Astrocyte (in vitro differentiated cells and primary cell): ENCODE measurements around the gene TNFRSF8. TPM values are rescaled to one million over a fixed set of nuclear protein-coding genes. Genes with fewer than 3 reads are reported as not detected.

Experiments
- DNase-seq: peaks from one replicate; pipeline ENCODE4 v3.0.0-alpha.2; 2010; ENCODE audit warnings: low read depth
- FAIRE-seq: peaks from 2 replicates; lab custom pipeline; 2011; peaks lifted over from hg19 to GRCh38; lab: Jason Lieb, UNC
- H2AFZ ChIP-seq: 2 replicates; pipeline ENCODE4 v1.6.0; 2012; ENCODE audit warnings: low read depth, low read length, inconsistent platforms
- H3K27ac ChIP-seq: 2 replicates; pipeline ENCODE4 v1.5.1; 2011; ENCODE audit warnings: low read depth, low read length, inconsistent platforms
- H3K27me3 ChIP-seq: 2 replicates; pipeline ENCODE4 v1.6.0; 2011; ENCODE audit warnings: low read length, inconsistent platforms; ENCODE audit not compliant: insufficient read depth
- H3K36me3 ChIP-seq: 2 replicates; pipeline ENCODE4 v1.5.1; 2011; ENCODE audit warnings: low read length, inconsistent platforms; ENCODE audit not compliant: insufficient read depth
- H3K4me1 ChIP-seq: 2 replicates; pipeline ENCODE4 v1.5.1; 2011; ENCODE audit warnings: low read length, inconsistent platforms; ENCODE audit not compliant: insufficient read depth
- H3K4me2 ChIP-seq: 2 replicates; pipeline ENCODE4 v1.6.0; 2012; ENCODE audit warnings: low read length, inconsistent platforms
- H3K4me3 ChIP-seq: 2 replicates; pipeline ENCODE4 v1.5.1; 2011; ENCODE audit warnings: low read depth, mild to moderate bottlenecking, low read length, inconsistent platforms; ENCODE audit not compliant: insufficient read depth
- H3K79me2 ChIP-seq: 2 replicates; pipeline ENCODE4 v1.6.0; 2012; ENCODE audit warnings: mild to moderate bottlenecking, low read length, inconsistent platforms; ENCODE audit not compliant: insufficient read depth
- H3K9ac ChIP-seq: 2 replicates; pipeline ENCODE4 v1.6.0; 2012; ENCODE audit warnings: mild to moderate bottlenecking, low read length, inconsistent platforms
- H3K9me3 ChIP-seq: 2 replicates; pipeline ENCODE4 v1.5.1; 2012; ENCODE audit warnings: low read depth, mild to moderate bottlenecking, low read length, inconsistent platforms; ENCODE audit not compliant: insufficient read depth
- H4K20me1 ChIP-seq: 2 replicates; pipeline ENCODE4 v1.6.0; 2012; ENCODE audit warnings: low read length, inconsistent platforms; ENCODE audit not compliant: insufficient read depth
- H3K27ac Mint-ChIP-seq: one replicate; pipeline ENCODE4 v1.8.0; 2021; ENCODE audit warnings: mild to moderate bottlenecking, mixed read lengths; ENCODE audit not compliant: unreplicated experiment
- H3K27me3 Mint-ChIP-seq: one replicate; pipeline ENCODE4 v1.8.0; 2021; ENCODE audit warnings: low read depth, mixed read lengths; ENCODE audit not compliant: unreplicated experiment
- H3K36me3 Mint-ChIP-seq: one replicate; pipeline ENCODE4 v1.8.0; 2021; ENCODE audit warnings: low read depth, mixed read lengths; ENCODE audit not compliant: unreplicated experiment
- H3K4me1 Mint-ChIP-seq: one replicate; pipeline ENCODE4 v1.8.0; 2021; ENCODE audit warnings: low read depth, mixed read lengths; ENCODE audit not compliant: unreplicated experiment
- H3K4me3 Mint-ChIP-seq: one replicate; pipeline ENCODE4 v1.8.0; 2021; ENCODE audit warnings: mild to moderate bottlenecking, moderate library complexity, mixed read lengths; ENCODE audit not compliant: unreplicated experiment
- H3K9me3 Mint-ChIP-seq: one replicate; pipeline ENCODE4 v1.8.0; 2021; ENCODE audit warnings: mild to moderate bottlenecking, mixed read lengths; ENCODE audit not compliant: unreplicated experiment
- CTCF ChIP-seq: IDR thresholded peaks from 2 replicates; pipeline ENCODE4 v1.5.1; 2011; ENCODE audit warnings: low read depth, mild to moderate bottlenecking, inconsistent platforms, low read length, moderate library complexity; ENCODE audit not compliant: insufficient read depth
- EZH2 ChIP-seq: IDR thresholded peaks from 2 replicates; pipeline ENCODE4 v1.6.1; 2012; ENCODE audit warnings: mild to moderate bottlenecking, low read length, inconsistent platforms; ENCODE audit not compliant: insufficient read depth
- total RNA-seq: library from RNA; stranded (reverse); gene quantifications from 2 replicates; pipeline ENCODE4 v1.2.1, GENCODE V29; 2021

Gene TNFRSF8
- total RNA-seq, 1 donor from 2014 or later: 0.16 TPM

GRCh38 chr1:12112711-12113161, 49.6 kb downstream of the TNFRSF8 start:
- H3K79me2 ChIP-seq: no peaks in the 10 kb centered on the region
- H3K36me3 Mint-ChIP-seq: no peaks in the 10 kb centered on the region

GRCh38 chr1:12113433-12114339, 50.6 kb downstream of the TNFRSF8 start:
- H3K9me3 ChIP-seq: no peaks in the 10 kb centered on the region
- H3K9me3 Mint-ChIP-seq: peaks cover 3% of the 10 kb centered on the region
- no peaks in the 10 kb centered on the region for H3K4me1 Mint-ChIP-seq
- DNase-seq (peak; percentile 20), FAIRE-seq (no peak)
- H3K9ac ChIP-seq: no peak overlapping the region
- peaks cover 3% of the 10 kb centered on the region for H3K4me1 ChIP-seq
- H3K27ac ChIP-seq: no peak overlapping the region
- no peak overlapping the region for H3K4me3 ChIP-seq
- H3K4me2 ChIP-seq: no peak overlapping the region
- H3K27me3 ChIP-seq: peaks cover 6% of the 10 kb centered on the region
- H3K79me2 ChIP-seq: no peaks in the 10 kb centered on the region
- no peaks in the 10 kb centered on the region for H3K36me3 Mint-ChIP-seq
- TF ChIP-seq CTCF: no peak
- no peak for TF ChIP-seq EZH2
- H3K27ac Mint-ChIP-seq: no peak overlapping the region
- no peak overlapping the region for H3K4me3 Mint-ChIP-seq
- no peaks in the 10 kb centered on the region for H3K36me3 ChIP-seq
- no peaks in the 10 kb centered on the region for H4K20me1 ChIP-seq
- peaks cover 32% of the 10 kb centered on the region for H3K27me3 Mint-ChIP-seq
- no peak overlapping the region for H2AFZ ChIP-seq

More at GRCh38 chr1:12112711-12113161, 49.6 kb downstream of the TNFRSF8 start:
- FAIRE-seq (peak; percentile 26), DNase-seq (peak; percentile 56)
- no peaks in the 10 kb centered on the region for H3K9me3 ChIP-seq
- no peaks in the 10 kb centered on the region for H4K20me1 ChIP-seq
- Mint-ChIP-seq H3K4me1 (no peaks in the 10 kb centered on the region), H3K9me3 (peaks cover 3% of the 10 kb centered on the region), H3K27ac (no peak overlapping the region), H3K4me3 (no peak overlapping the region), H3K27me3 (peaks cover 29% of the 10 kb centered on the region)
- no peak overlapping the region for H3K27ac ChIP-seq
- peaks cover 3% of the 10 kb centered on the region for H3K4me1 ChIP-seq
- no peak for TF ChIP-seq EZH2
- TF ChIP-seq CTCF: no peak
- peak overlapping the region; percentile 24 for H2AFZ ChIP-seq
- H3K9ac ChIP-seq: no peak overlapping the region
- H3K4me3 ChIP-seq: no peak overlapping the region
- H3K4me2 ChIP-seq: peak overlapping the region; percentile 25
- H3K27me3 ChIP-seq: peaks cover 6% of the 10 kb centered on the region
- H3K36me3 ChIP-seq: no peaks in the 10 kb centered on the region

- H3K9me3 ChIP-seq: no peaks in the 10 kb centered on the region
- FAIRE-seq: no peak
- peaks cover 3% of the 10 kb centered on the region for H3K4me1 ChIP-seq
- H3K4me2 ChIP-seq: no peak overlapping the region
- no peak overlapping the region for H3K9ac ChIP-seq
- no peaks in the 10 kb centered on the region for H3K4me1 Mint-ChIP-seq
- no peak overlapping the region for H3K27ac ChIP-seq
- H3K79me2 ChIP-seq: no peaks in the 10 kb centered on the region
- H3K27me3 Mint-ChIP-seq: peaks cover 28% of the 10 kb centered on the region
- H3K36me3 ChIP-seq: no peaks in the 10 kb centered on the region
- H3K27me3 ChIP-seq: peaks cover 3% of the 10 kb centered on the region
- no peak for DNase-seq
- H3K4me3 ChIP-seq: no peak overlapping the region
- no peaks in the 10 kb centered on the region for H3K36me3 Mint-ChIP-seq
- peaks cover 3% of the 10 kb centered on the region for H3K9me3 Mint-ChIP-seq
- TF ChIP-seq CTCF (no peak), EZH2 (no peak)
- no peak overlapping the region for H2AFZ ChIP-seq
- no peaks in the 10 kb centered on the region for H4K20me1 ChIP-seq
- H3K4me3 Mint-ChIP-seq: no peak overlapping the region
- no peak overlapping the region for H3K27ac Mint-ChIP-seq
These were observed 51.2 kb downstream of the TNFRSF8 start for GRCh38 chr1:12114340-12114683.
